ENCODE results near the gene ABL1.

The ABL1 gene

DNA sequence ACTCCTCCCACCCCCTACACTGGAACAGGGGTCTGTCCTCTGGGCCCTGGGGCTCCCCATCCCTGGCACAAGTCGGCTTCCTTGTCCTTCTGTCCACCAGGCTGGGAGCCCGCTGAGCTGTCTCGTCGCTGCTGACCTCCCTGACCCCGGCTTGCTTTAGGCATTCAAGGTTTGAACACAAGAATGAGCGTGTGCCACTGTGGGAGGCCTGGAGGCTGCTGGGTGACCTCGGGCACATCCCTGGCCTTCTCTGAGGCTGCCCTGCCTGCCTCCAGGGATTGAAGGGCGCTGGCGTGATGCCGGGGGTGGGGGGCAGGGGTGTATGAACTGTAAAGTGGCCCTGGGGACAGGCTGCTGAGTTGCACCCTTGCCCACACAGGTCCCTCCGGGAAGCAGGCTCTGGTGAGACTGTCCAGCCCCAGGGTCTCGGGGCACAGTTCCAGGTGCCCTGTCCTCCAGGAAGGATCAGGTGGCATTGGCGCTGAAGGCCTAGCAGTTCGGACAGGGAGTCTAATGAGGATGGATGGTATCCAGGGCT is 85.8 kb downstream of the ABL1 start:
- DNase-seq, result no peak

GRCh38 chr9:130921300-130921988 is 86.4 kb downstream of the ABL1 start:
- DNase-seq, result no peak

- no peak for DNase-seq
Measured at GRCh38 chr9:130921989-130922892, 87.2 kb downstream of the ABL1 start.

DNA sequence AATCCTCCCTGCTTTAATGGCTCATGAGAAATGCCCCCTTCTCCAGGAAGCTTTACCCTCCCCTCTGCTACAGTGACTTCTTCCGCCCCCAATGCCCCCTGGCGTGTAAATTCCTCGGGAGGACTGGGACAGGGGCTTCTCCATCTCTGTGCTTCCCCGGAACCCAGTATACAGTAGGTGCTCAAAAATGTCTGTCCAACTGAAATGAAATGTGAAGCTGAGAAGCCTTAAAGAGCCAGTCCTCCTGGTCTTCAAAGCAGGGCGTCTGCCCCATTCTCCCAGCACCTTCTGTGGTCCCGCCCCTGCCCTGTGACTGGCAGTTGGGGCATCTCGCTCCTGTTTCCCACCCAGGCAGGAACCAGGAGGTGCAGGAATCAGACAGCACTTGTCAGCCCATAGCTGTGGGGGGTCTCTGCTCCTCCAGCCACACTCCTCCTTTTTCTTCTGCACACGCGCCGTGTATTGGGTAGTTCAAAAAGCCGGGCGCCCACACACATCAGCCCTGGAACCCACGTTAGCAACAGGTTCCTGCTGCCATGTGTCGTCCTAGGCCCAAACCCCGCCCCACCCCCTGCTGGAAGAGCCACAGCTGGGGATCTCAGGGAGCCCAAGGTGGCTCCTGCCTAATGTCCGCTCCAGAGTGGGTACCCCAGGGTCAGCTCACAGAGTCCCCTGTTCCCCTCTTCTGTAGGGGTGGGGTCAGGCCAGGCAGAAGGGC is 88.0 kb downstream of the ABL1 start:
- no peak for DNase-seq

DNA sequence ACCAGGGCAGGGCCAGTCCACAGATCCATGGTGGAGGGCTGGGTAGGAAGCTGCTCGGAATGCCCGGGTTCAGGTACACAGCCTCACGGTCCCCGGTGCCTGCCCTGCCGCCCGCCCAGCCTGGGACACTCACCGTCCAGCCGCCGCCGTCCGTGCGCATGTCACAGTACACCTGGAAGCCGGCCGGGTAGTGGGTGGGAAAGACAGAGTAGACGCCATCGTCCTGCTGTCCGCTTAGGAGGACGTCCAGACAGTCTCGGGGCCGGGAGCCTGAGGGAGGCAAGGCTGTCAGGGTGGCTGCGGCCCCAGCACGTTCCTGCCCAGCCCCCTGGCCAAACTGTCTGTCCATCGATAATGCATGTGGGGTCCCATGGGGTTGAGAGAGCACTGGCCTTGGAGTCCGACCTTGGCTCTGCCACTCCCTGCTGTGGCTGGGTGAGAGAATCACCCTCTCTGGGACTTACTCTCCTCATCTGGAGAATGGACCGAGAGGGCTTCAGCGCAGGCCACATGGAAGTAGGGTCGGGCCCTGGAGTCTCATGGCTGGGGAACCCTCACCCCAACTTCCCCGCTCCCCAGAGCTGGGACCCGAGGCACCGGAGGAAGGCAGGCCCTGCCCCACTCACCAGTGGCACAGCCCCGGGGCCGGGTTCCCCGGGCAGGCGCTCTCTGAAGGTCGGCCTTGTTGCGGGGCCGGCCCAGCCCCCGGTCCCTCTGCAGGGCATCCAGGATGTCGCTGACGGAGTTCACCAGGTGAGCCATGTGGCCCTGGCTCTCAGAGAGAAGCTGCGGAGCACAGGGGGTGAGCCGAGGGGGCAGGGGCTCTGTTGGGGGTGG is 88.8 kb downstream of the ABL1 start:
- no peak for DNase-seq

DNA sequence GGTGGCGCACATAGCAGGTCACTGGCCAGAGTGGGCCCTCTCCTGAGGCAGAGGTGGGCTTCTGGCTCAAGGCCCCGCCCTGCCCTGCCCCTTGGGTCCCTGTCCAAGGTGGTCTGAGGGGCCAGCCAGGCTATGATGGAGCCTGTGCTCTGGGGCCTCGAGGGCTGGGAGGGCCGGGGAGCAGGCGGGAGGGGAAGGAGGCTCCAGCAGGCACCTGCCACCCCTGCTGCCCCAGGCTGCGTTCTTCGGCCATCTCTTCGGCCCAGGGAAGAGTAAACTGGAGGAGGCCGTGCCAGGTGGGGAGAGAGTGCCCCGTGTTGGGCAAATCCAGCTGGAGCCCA is 89.4 kb downstream of the ABL1 start:
- DNase-seq, result no peak

DNA sequence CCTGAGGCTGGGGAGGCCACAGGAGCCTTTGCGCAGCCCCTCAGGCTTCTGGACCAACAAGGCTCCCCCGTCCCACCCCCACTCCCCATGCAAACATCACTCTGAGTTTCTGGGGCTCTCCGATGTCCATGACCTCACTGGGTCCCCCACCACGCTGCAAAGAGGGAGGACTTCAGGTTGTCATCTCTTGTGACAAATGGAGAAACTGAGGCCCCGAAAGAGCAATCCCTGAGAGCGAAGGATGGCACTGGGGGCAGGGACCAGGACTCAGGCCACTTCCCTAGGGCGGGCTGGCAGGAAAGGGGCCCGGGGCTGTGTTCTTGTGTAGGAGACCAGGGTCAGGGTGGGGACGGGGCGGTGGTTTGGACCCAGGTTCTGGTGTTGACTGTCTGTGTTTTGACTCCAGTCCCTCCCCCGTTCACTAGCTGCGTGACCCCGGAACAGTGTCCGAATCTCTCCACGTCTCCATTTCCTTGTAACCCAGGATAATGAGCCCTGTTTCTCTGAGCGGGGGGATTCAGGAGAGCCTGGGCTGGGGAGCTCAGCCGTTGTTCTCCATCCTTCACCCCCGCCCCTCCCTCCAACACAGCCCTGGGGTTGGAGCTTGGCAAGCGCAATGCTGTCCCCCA is 90.1 kb downstream of the ABL1 start:
- no peak for DNase-seq

DNA sequence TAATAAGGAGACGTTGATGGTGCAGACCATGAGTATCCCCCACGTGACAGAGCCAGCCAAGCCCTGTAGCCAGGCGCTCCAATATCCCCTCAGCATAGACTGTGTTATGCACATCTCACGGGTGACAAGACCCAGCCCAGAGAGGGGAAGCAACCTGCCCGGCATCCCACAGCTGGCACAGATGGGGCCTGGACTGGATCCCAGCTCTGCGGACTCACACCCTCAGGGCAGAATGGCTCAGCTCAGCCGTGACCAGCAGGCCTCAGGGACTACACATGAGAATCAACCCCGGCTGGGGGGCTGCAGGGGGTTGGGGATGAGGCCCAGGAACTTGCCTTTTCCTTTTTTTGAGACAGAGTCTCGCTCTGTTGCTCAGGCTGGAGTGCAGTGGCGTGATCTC is 92.3 kb downstream of the ABL1 start:
- DNase-seq, result no peak

GRCh38 chr9:130927995-130928900 is 93.2 kb downstream of the ABL1 start:
- peak; percentile 33 for DNase-seq

- no peak for DNase-seq
Measured at GRCh38 chr9:130929571-130930038, 94.6 kb downstream of the ABL1 start.

- no peak for DNase-seq
Measured at GRCh38 chr9:130930132-130930803, 95.2 kb downstream of the ABL1 start.

GRCh38 chr9:130930804-130931349 is 95.8 kb downstream of the ABL1 start:
- DNase-seq, result no peak

- DNase-seq, result peak; percentile 59
Measured at GRCh38 chr9:130931508-130932254, 96.6 kb downstream of the ABL1 start.

DNA sequence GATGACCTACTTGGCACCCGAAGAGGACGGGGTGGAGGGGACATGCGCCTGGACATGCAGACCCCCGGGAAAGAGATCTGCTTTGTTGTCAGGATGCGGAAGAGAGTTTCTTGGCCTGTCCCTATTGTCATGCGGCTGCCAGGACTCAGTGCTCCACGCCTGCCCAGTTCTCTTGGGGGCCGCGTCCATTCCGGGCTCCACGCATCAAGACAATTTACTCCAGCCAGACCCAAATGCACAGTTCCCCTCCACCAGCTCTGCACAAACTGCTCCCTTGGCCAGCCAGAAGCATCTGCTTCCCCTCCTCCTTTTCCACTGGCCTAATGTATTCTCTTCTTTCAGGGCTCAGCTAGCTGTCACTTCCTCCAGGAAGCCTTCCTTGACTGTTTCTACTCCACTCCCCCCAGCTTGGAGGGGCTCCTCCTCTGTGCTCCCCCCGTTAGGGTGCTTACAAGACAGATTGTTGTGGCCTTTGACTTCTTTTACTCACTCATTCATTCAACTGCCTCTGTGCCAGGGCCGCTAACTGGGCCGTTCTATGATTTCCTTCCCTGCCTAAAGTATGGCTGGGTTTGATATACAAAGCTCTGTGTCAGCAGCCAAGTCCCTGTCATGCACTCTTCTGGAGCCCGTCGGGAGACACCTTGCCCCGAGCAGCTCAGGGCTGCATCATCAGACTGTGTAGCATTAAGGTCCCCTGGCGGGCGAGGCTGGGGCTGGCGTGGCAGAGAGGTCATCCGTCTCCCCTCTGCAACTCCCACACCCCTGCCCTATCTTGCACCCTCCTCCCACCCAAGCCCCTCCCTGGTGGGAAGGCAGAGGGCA is 97.4 kb downstream of the ABL1 start:
- no peak for DNase-seq

- no peak for DNase-seq
Measured at GRCh38 chr9:130933114-130934046, 98.3 kb downstream of the ABL1 start.

DNA sequence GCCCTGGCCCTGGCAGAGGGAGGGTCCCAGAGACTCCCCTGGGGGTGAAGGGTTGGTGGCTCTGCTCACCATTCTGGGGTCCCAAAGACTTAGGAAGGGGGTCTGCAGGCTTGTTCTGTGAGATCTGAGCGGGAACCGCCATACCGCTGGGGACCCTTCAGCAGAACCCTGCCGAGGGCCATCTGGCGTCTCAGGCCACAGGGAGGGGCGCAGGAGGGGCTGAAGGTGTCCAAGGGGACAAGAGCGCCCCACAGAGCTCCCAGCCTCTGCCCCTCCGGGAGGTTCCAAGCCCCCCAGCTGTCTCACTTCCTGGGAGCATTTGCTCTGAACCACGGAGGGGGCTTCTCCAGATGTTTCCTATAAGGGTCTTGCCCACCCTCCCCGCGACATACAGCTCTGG is 99.2 kb downstream of the ABL1 start:
- DNase-seq, result no peak

Data from DMS79 treated with DMSO at 0.1 percent for 48 hours (cell line).